IPS-20b (cell line): ENCODE results near the gene RPEL1.

Experiments used
- H3K27ac ChIP-seq: one replicate; pipeline ENCODE4 v1.5.1; 2013; ENCODE audit warnings: low read length
- H3K27me3 ChIP-seq: 2 replicates; pipeline ENCODE4 v1.6.1; 2013; ENCODE audit warnings: mild to moderate bottlenecking, low read length, inconsistent platforms; ENCODE audit not compliant: insufficient read depth
- H3K36me3 ChIP-seq: 2 replicates; pipeline ENCODE4 v1.6.1; 2013; ENCODE audit warnings: low read depth, mild to moderate bottlenecking, inconsistent platforms, low read length, moderate library complexity; ENCODE audit not compliant: insufficient read depth
- H3K4me1 ChIP-seq: 2 replicates; pipeline ENCODE4 v1.6.1; 2013; ENCODE audit warnings: mild to moderate bottlenecking, control low read depth, inconsistent platforms, low read length, moderate library complexity; ENCODE audit not compliant: insufficient read depth
- H3K4me3 ChIP-seq: 2 replicates; pipeline ENCODE4 v1.5.1; 2013; ENCODE audit warnings: mild to moderate bottlenecking, low read length, inconsistent platforms
- H3K9ac ChIP-seq: 2 replicates; pipeline ENCODE4 v1.6.1; 2013; ENCODE audit warnings: low read depth, mild to moderate bottlenecking, inconsistent platforms, low read length, moderate library complexity
- H3K9me3 ChIP-seq: 2 replicates; pipeline ENCODE4 v1.6.1; 2013; ENCODE audit warnings: mild to moderate bottlenecking, low read depth, low read length, inconsistent platforms; ENCODE audit not compliant: insufficient read depth

RPEL1 gene

GRCh38 chr10:103265717-103266329, 20.1 kb downstream of the RPEL1 start:
- no peak overlapping the region for H3K9ac ChIP-seq
- no peak overlapping the region for H3K27ac ChIP-seq
- H3K9me3 ChIP-seq, result no peaks in the 10 kb centered on the region
- H3K36me3 ChIP-seq, result no peaks in the 10 kb centered on the region
- H3K4me3 ChIP-seq, result no peak overlapping the region
- H3K4me1 ChIP-seq, result no peaks in the 10 kb centered on the region
- H3K27me3 ChIP-seq, result peaks cover 6% of the 10 kb centered on the region; the same call in 1 of the 2 replicates

GRCh38 chr10:103273041-103273441, 27.4 kb downstream of the RPEL1 start:
- H3K4me1 ChIP-seq, result no peaks in the 10 kb centered on the region
- no peak overlapping the region for H3K4me3 ChIP-seq
- H3K27ac ChIP-seq, result no peak overlapping the region
- H3K36me3 ChIP-seq, result no peaks in the 10 kb centered on the region
- H3K27me3 ChIP-seq, result peaks cover 33% of the 10 kb centered on the region
- H3K9me3 ChIP-seq, result no peaks in the 10 kb centered on the region
- H3K9ac ChIP-seq, result no peak overlapping the region

- Histone ChIP-seq H3K36me3 (no peaks in the 10 kb centered on the region), H3K4me3 (peak overlapping the region; percentile 79), H3K27me3 (peaks cover 66% of the 10 kb centered on the region), H3K4me1 (no peaks in the 10 kb centered on the region; the same call in 1 of the 2 replicates), H3K9me3 (no peaks in the 10 kb centered on the region), H3K27ac (no peak overlapping the region), H3K9ac (peak overlapping the region; percentile 51; the same call in 1 of the 2 replicates)
These were observed 30.7 kb downstream of the RPEL1 start for GRCh38 chr10:103276251-103276895.

- H3K27me3 ChIP-seq, result peaks cover 69% of the 10 kb centered on the region
- H3K9ac ChIP-seq, result peak within 1 kb of the TSS; percentile 51; the same call in 1 of the 2 replicates
- H3K4me1 ChIP-seq, result peaks cover 3% of the 10 kb centered on the region
- no peak within 1 kb of the TSS for H3K27ac ChIP-seq
- no peaks in the 10 kb centered on the region for H3K36me3 ChIP-seq
- peak within 1 kb of the TSS; percentile 79 for H3K4me3 ChIP-seq
- no peaks in the 10 kb centered on the region for H3K9me3 ChIP-seq
These were observed 31.4 kb downstream of the RPEL1 start, which contains the start of gene INA for GRCh38 chr10:103276896-103277712. INA (plus strand) TSS chr10:103277138; CDS start chr10:103277212, 74 bp downstream.

- Histone ChIP-seq H3K9me3 (no peaks in the 10 kb centered on the region), H3K27me3 (peaks cover 69% of the 10 kb centered on the region), H3K4me3 (peak overlapping the region; percentile 79), H3K4me1 (peaks cover 8% of the 10 kb centered on the region), H3K27ac (no peak overlapping the region), H3K36me3 (no peaks in the 10 kb centered on the region), H3K9ac (no peak overlapping the region)
These were observed 32.2 kb downstream of the RPEL1 start for GRCh38 chr10:103277713-103278536.

GRCh38 chr10:103278537-103278823, 32.8 kb downstream of the RPEL1 start:
- H3K4me3 ChIP-seq, result peak overlapping the region; percentile 79; the same call in 1 of the 2 replicates
- H3K9ac ChIP-seq, result no peak overlapping the region
- no peak overlapping the region for H3K27ac ChIP-seq
- H3K27me3 ChIP-seq, result peaks cover 69% of the 10 kb centered on the region
- H3K4me1 ChIP-seq, result peaks cover 8% of the 10 kb centered on the region
- no peaks in the 10 kb centered on the region for H3K9me3 ChIP-seq
- no peaks in the 10 kb centered on the region for H3K36me3 ChIP-seq

- H3K9me3 ChIP-seq, result no peaks in the 10 kb centered on the region
- H3K4me3 ChIP-seq, result peak overlapping the region; percentile 79; the same call in 1 of the 2 replicates
- no peak overlapping the region for H3K9ac ChIP-seq
- H3K27me3 ChIP-seq, result peaks cover 69% of the 10 kb centered on the region
- peaks cover 8% of the 10 kb centered on the region for H3K4me1 ChIP-seq
- no peaks in the 10 kb centered on the region for H3K36me3 ChIP-seq
- no peak overlapping the region for H3K27ac ChIP-seq
These were observed 33.2 kb downstream of the RPEL1 start for GRCh38 chr10:103278862-103279298.

- Histone ChIP-seq H3K9me3 (no peaks in the 10 kb centered on the region), H3K27me3 (peaks cover 67% of the 10 kb centered on the region), H3K4me1 (peaks cover 8% of the 10 kb centered on the region), H3K4me3 (no peak overlapping the region), H3K27ac (no peak overlapping the region), H3K36me3 (no peaks in the 10 kb centered on the region), H3K9ac (no peak overlapping the region)
These were observed 34.3 kb downstream of the RPEL1 start for GRCh38 chr10:103280031-103280430.

GRCh38 chr10:103280506-103280905, 34.8 kb downstream of the RPEL1 start:
- Histone ChIP-seq H3K4me3 (no peak overlapping the region), H3K27ac (no peak overlapping the region), H3K4me1 (peaks cover 8% of the 10 kb centered on the region), H3K36me3 (no peaks in the 10 kb centered on the region), H3K9me3 (no peaks in the 10 kb centered on the region), H3K9ac (no peak overlapping the region), H3K27me3 (peaks cover 62% of the 10 kb centered on the region)

- Histone ChIP-seq H3K36me3 (no peaks in the 10 kb centered on the region), H3K9me3 (no peaks in the 10 kb centered on the region), H3K27ac (no peak overlapping the region), H3K4me3 (peak overlapping the region; percentile 48; the same call in 1 of the 2 replicates), H3K9ac (peak overlapping the region; percentile 62; the same call in 1 of the 2 replicates), H3K27me3 (peaks cover 49% of the 10 kb centered on the region), H3K4me1 (peaks cover 8% of the 10 kb centered on the region)
These were observed 36.1 kb downstream of the RPEL1 start for GRCh38 chr10:103281753-103282152.

- H3K9me3 ChIP-seq, result no peaks in the 10 kb centered on the region
- H3K9ac ChIP-seq, result no peak overlapping the region
- H3K36me3 ChIP-seq, result no peaks in the 10 kb centered on the region
- H3K27ac ChIP-seq, result no peak overlapping the region
- peaks cover 8% of the 10 kb centered on the region for H3K4me1 ChIP-seq
- H3K27me3 ChIP-seq, result peaks cover 37% of the 10 kb centered on the region
- H3K4me3 ChIP-seq, result no peak overlapping the region
These were observed 37.3 kb downstream of the RPEL1 start for GRCh38 chr10:103282961-103283360.
